ENCODE measurements around the gene UBE2U.
"Not testable (repeated sequence)": the region's sequence is repeated elsewhere in the genome, so short reads cannot be mapped to it uniquely, and the experiment has no call there.

UBE2U gene

GRCh38 chr1:64194168-64195080 is 9.0 kb upstream of the UBE2U start:
- DNase-seq: no peak

GRCh38 chr1:64195081-64195395 is 8.4 kb upstream of the UBE2U start:
- no peak for DNase-seq

GRCh38 chr1:64196074-64196870 is 7.2 kb upstream of the UBE2U start:
- DNase-seq: no peak

- DNase-seq: no peak
Measured at GRCh38 chr1:64197076-64197475, 6.3 kb upstream of the UBE2U start.

- no peak for DNase-seq
Measured at GRCh38 chr1:64199154-64199553, 4.3 kb upstream of the UBE2U start.

- DNase-seq: no peak
Measured at GRCh38 chr1:64200064-64200463, 3.4 kb upstream of the UBE2U start.

- no peak for DNase-seq
Measured at GRCh38 chr1:64209221-64209620, 5.8 kb downstream of the UBE2U start.

- DNase-seq: no peak
Measured at GRCh38 chr1:64212031-64212430, 8.6 kb downstream of the UBE2U start.

GRCh38 chr1:64215576-64215975 is 12.2 kb downstream of the UBE2U start:
- no peak for DNase-seq

GRCh38 chr1:64220241-64220640 is 16.8 kb downstream of the UBE2U start:
- no peak for DNase-seq

GRCh38 chr1:64223329-64224151 is 20.1 kb downstream of the UBE2U start:
- no peak for DNase-seq

GRCh38 chr1:64224236-64224635 is 20.8 kb downstream of the UBE2U start:
- DNase-seq: not testable (repeated sequence)

GRCh38 chr1:64228167-64228957 is 24.9 kb downstream of the UBE2U start:
- DNase-seq: no peak

- DNase-seq: no peak
Measured at GRCh38 chr1:64229307-64229706, 25.9 kb downstream of the UBE2U start.

- no peak for DNase-seq
Measured at GRCh38 chr1:64231153-64231552, 27.7 kb downstream of the UBE2U start.

- no peak for DNase-seq
Measured at GRCh38 chr1:64231654-64232053, 28.2 kb downstream of the UBE2U start.

- no peak for DNase-seq
Measured at GRCh38 chr1:64234714-64235113, 31.3 kb downstream of the UBE2U start.

GRCh38 chr1:64235181-64235580 is 31.8 kb downstream of the UBE2U start:
- no peak for DNase-seq

GRCh38 chr1:64235910-64236309 is 32.5 kb downstream of the UBE2U start:
- DNase-seq: no peak

- DNase-seq: no peak
Measured at GRCh38 chr1:64236541-64236954, 33.1 kb downstream of the UBE2U start.

- DNase-seq: not testable (repeated sequence)
Measured at GRCh38 chr1:64239519-64239918, 36.1 kb downstream of the UBE2U start.

- no peak for DNase-seq
Measured at GRCh38 chr1:64240206-64240605, 36.8 kb downstream of the UBE2U start.

All from activated CD4-positive, CD25-positive, alpha-beta regulatory T cell treated with anti-CD3 and anti-CD28 coated beads, Interleukin-2, amount 50 U/mL, for 72 hours (primary cell).